Muscle of leg (tissue), 11 donors: ENCODE data around the gene B4GALT1. TPM values are rescaled to one million over a fixed set of nuclear protein-coding genes. Genes with fewer than 3 reads are reported as not detected.

Experiments used
- DNase-seq: peaks from one replicate; pipeline ENCODE4 v3.0.0; 2013
- H3K27ac ChIP-seq: one replicate; pipeline ENCODE4 v1.5.1; 2013; ENCODE audit warnings: mild to moderate bottlenecking, low read length, control low read depth
- H3K27me3 ChIP-seq: one replicate; pipeline ENCODE4 v1.6.1; 2013; ENCODE audit warnings: low read length; ENCODE audit not compliant: control insufficient read depth, insufficient read depth
- H3K36me3 ChIP-seq: one replicate; pipeline ENCODE4 v1.6.1; 2013; ENCODE audit warnings: low read length; ENCODE audit not compliant: control insufficient read depth, insufficient read depth
- H3K4me1 ChIP-seq: one replicate; pipeline ENCODE4 v1.6.1; 2013; ENCODE audit warnings: low read length; ENCODE audit not compliant: control insufficient read depth, insufficient read depth
- H3K4me3 ChIP-seq: one replicate; pipeline ENCODE4 v1.5.1; 2013; ENCODE audit warnings: low read length, control low read depth
- H3K9me3 ChIP-seq: replicated peaks from 2 replicates; pipeline ENCODE4 v1.6.1; 2013; ENCODE audit warnings: low read depth, low read length; ENCODE audit not compliant: control insufficient read depth
- WGBS: methylation state at CpG from one replicate; pipeline ENCODE4 v1.1.5; 2013; ENCODE audit warnings: missing lambda C conversion rate; ENCODE audit not compliant: insufficient coverage; 5-methylcytosine and 5-hydroxymethylcytosine counted together
- polyA plus RNA-seq, 8 donors: library from polyadenylated mRNA; unstranded; fragments of 120-200 nt; gene quantifications; one replicate each; pipeline versions ENCODE4 v1.2.1 to v1.2.3, GENCODE V29; 2013; ENCODE audit warnings: inconsistent platforms in 1 of 8, low replicate concordance in 1 of 8; ENCODE audit not compliant: insufficient read length in 8 of 8, insufficient read depth in 1 of 8
- total RNA-seq: library from RNA; stranded (reverse); fragments of 120-200 nt; gene quantifications from one replicate; pipeline ENCODE4 v1.2.4, GENCODE V29; 2013

The B4GALT1 gene
- total and polyA plus RNA-seq, 9 donors, result 14.6 to 62.7 (median 44.9) TPM

- no peak overlapping the region for H3K4me3 ChIP-seq
- no peaks in the 10 kb centered on the region for H3K36me3 ChIP-seq
- peaks cover 51% of the 10 kb centered on the region for H3K4me1 ChIP-seq
- no peak for DNase-seq
- H3K27me3 ChIP-seq, result no peaks in the 10 kb centered on the region
- WGBS, result 64% methylated on average over 5 of the region's 5 CpGs
- no peak overlapping the region for H3K27ac ChIP-seq
- no peaks in the 10 kb centered on the region for H3K9me3 ChIP-seq
These were observed 24.6 kb downstream of the B4GALT1 start for GRCh38 chr9:33142535-33142934.

GRCh38 chr9:33140401-33141360 is 26.5 kb downstream of the B4GALT1 start:
- peak; percentile 73 for DNase-seq
- H3K27me3 ChIP-seq, result no peaks in the 10 kb centered on the region
- no peak overlapping the region for H3K4me3 ChIP-seq
- peak overlapping the region; percentile 88 for H3K27ac ChIP-seq
- WGBS, result 40% methylated on average over 8 of the region's 9 CpGs
- no peaks in the 10 kb centered on the region for H3K36me3 ChIP-seq
- peaks cover 65% of the 10 kb centered on the region for H3K4me1 ChIP-seq
- no peaks in the 10 kb centered on the region for H3K9me3 ChIP-seq

- H3K4me3 ChIP-seq, result no peak overlapping the region
These were observed 27.5 kb downstream of the B4GALT1 start for GRCh38 chr9:33139421-33140228.

GRCh38 chr9:33138768-33139167 is 28.4 kb downstream of the B4GALT1 start:
- Histone ChIP-seq H3K4me1 (peaks cover 79% of the 10 kb centered on the region), H3K27ac (no peak overlapping the region), H3K4me3 (no peak overlapping the region), H3K9me3 (no peaks in the 10 kb centered on the region), H3K36me3 (peaks cover 7% of the 10 kb centered on the region), H3K27me3 (no peaks in the 10 kb centered on the region)
- DNase-seq, result no peak
- WGBS, result 91% methylated on average over 7 of the region's 7 CpGs

More at GRCh38 chr9:33139421-33140228, 27.5 kb downstream of the B4GALT1 start:
- H3K9me3 ChIP-seq, result no peaks in the 10 kb centered on the region
- peaks cover 74% of the 10 kb centered on the region for H3K4me1 ChIP-seq
- peak; percentile 95 for DNase-seq
- H3K36me3 ChIP-seq, result peaks cover under 1% of the 10 kb centered on the region
- WGBS, result 20% methylated on average over 18 of the region's 18 CpGs
- H3K27ac ChIP-seq, result peak overlapping the region; percentile 88
- no peaks in the 10 kb centered on the region for H3K27me3 ChIP-seq

GRCh38 chr9:33137781-33138264 is 29.3 kb downstream of the B4GALT1 start:
- H3K4me3 ChIP-seq, result no peak overlapping the region
- no peaks in the 10 kb centered on the region for H3K27me3 ChIP-seq
- WGBS, result 83% methylated on average over 8 of the region's 11 CpGs
- H3K4me1 ChIP-seq, result peaks cover 80% of the 10 kb centered on the region
- H3K27ac ChIP-seq, result no peak overlapping the region
- no peaks in the 10 kb centered on the region for H3K9me3 ChIP-seq
- DNase-seq, result no peak
- H3K36me3 ChIP-seq, result peaks cover 14% of the 10 kb centered on the region

GRCh38 chr9:33136721-33137670 is 30.1 kb downstream of the B4GALT1 start:
- no peaks in the 10 kb centered on the region for H3K27me3 ChIP-seq
- H3K27ac ChIP-seq, result peak overlapping the region; percentile 89
- H3K36me3 ChIP-seq, result peaks cover 19% of the 10 kb centered on the region
- WGBS, result 77% methylated on average over 8 of the region's 10 CpGs
- no peaks in the 10 kb centered on the region for H3K9me3 ChIP-seq
- H3K4me1 ChIP-seq, result peaks cover 79% of the 10 kb centered on the region
- no peak overlapping the region for H3K4me3 ChIP-seq
- no peak for DNase-seq

- peak; percentile 94 for DNase-seq
- Histone ChIP-seq H3K27ac (peak overlapping the region; percentile 89), H3K9me3 (no peaks in the 10 kb centered on the region), H3K36me3 (peaks cover 26% of the 10 kb centered on the region), H3K4me3 (no peak overlapping the region), H3K4me1 (peaks cover 74% of the 10 kb centered on the region), H3K27me3 (no peaks in the 10 kb centered on the region)
- 3% methylated on average over 4 of the region's 8 CpGs for WGBS
These were observed 31.6 kb downstream of the B4GALT1 start for GRCh38 chr9:33135470-33135958.

- H3K9me3 ChIP-seq, result no peaks in the 10 kb centered on the region
- peaks cover 74% of the 10 kb centered on the region for H3K4me1 ChIP-seq
- 51% methylated on average over 7 of the region's 8 CpGs for WGBS
- H3K36me3 ChIP-seq, result peaks cover 30% of the 10 kb centered on the region
- peak overlapping the region; percentile 89 for H3K27ac ChIP-seq
- H3K4me3 ChIP-seq, result no peak overlapping the region
- no peak for DNase-seq
- no peaks in the 10 kb centered on the region for H3K27me3 ChIP-seq
These were observed 32.1 kb downstream of the B4GALT1 start for GRCh38 chr9:33135031-33135461.

GRCh38 chr9:33133186-33133585 is 34.0 kb downstream of the B4GALT1 start:
- 89% methylated on average over 4 of the region's 7 CpGs for WGBS
- DNase-seq, result no peak
- Histone ChIP-seq H3K27me3 (no peaks in the 10 kb centered on the region), H3K4me3 (no peak overlapping the region), H3K27ac (no peak overlapping the region), H3K36me3 (peaks cover 47% of the 10 kb centered on the region), H3K9me3 (no peaks in the 10 kb centered on the region), H3K4me1 (peaks cover 76% of the 10 kb centered on the region)
